Keratinocyte (primary cell): ENCODE measurements around the gene SMAD3.

Experiments used
- EZH2 ChIP-seq: IDR thresholded peaks from one replicate; pipeline ENCODE4 v1.6.1; 2012; ENCODE audit warnings: inconsistent platforms, mild to moderate bottlenecking, low read length, moderate library complexity
- TF ChIP-seq, protein P1 (sequence below), 3 experiments: IDR thresholded peaks in 1 of 3; conservative IDR thresholded peaks in 1 of 3; optimal IDR thresholded peaks in 1 of 3; 2 replicates in 2 of 3; 3 replicates in 1 of 3; pipeline versions ENCODE3 to v1.5.1; 2011; ENCODE audit warnings: low read length in 3 of 3, mild to moderate bottlenecking in 3 of 3, moderate library complexity in 2 of 3, control low read depth in 1 of 3, inconsistent platforms in 1 of 3; ENCODE audit not compliant: insufficient read depth in 2 of 3; ENCODE audit errors: extremely low read depth in 1 of 3

DNA sequence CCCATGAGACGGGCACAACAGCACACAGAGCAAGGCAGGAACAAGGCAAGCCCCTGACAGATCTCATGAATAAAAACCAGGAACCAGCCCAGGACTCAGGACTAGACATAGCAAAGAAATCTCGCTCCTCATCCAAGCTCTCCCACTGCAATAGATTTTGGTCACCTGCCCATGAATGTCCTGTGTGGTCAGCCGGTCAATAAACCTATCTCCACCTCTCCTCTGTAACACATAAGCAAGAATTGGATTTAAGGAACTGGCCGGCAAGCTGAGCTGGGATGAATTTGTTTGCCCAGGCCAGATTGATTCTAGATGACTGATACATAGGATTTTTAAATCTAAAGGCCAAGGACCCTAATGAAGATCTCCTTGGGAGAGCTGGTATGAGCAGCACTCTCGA is 46.3 kb upstream of the SMAD3 start:
- no peak for TF ChIP-seq EZH2
- TF ChIP-seq, protein P1, sequence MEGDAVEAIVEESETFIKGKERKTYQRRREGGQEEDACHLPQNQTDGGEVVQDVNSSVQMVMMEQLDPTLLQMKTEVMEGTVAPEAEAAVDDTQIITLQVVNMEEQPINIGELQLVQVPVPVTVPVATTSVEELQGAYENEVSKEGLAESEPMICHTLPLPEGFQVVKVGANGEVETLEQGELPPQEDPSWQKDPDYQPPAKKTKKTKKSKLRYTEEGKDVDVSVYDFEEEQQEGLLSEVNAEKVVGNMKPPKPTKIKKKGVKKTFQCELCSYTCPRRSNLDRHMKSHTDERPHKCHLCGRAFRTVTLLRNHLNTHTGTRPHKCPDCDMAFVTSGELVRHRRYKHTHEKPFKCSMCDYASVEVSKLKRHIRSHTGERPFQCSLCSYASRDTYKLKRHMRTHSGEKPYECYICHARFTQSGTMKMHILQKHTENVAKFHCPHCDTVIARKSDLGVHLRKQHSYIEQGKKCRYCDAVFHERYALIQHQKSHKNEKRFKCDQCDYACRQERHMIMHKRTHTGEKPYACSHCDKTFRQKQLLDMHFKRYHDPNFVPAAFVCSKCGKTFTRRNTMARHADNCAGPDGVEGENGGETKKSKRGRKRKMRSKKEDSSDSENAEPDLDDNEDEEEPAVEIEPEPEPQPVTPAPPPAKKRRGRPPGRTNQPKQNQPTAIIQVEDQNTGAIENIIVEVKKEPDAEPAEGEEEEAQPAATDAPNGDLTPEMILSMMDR (optimal IDR thresholded peaks at IDR 0.05 in 1 of 3, IDR thresholded peaks at IDR 0.05 in 1 of 3, conservative IDR thresholded peaks at IDR 0.05 in 1 of 3; ENCODE audit: extremely low read depth in 1 of 3, insufficient read depth in 2 of 3, low read length in 3 of 3) = no peak
